Mesothelial cell of epicardium (in vitro differentiated cells): ENCODE data around the gene ANKRD27. TPM values are rescaled to one million over a fixed set of nuclear protein-coding genes. Genes with fewer than 3 reads are reported as not detected.
"Not testable (repeated sequence)": the region's sequence is repeated elsewhere in the genome, so short reads cannot be mapped to it uniquely, and the experiment has no call there.

Experiments
- DNase-seq, 2 experiments: peaks; one replicate each; pipeline ENCODE4 v3.0.0; 2021; ENCODE audit warnings: low spot score in 2 of 2; ENCODE audit not compliant: unreplicated experiment in 2 of 2
- H3K27ac Mint-ChIP-seq: 2 replicates; pipeline ENCODE4 v1.8.0; 2021; ENCODE audit warnings: mixed read lengths
- H3K27me3 Mint-ChIP-seq: 2 replicates; pipeline ENCODE4 v1.8.0; 2021; ENCODE audit warnings: low read depth, mixed read lengths
- H3K36me3 Mint-ChIP-seq: 2 replicates; pipeline ENCODE4 v1.8.0; 2021; ENCODE audit warnings: mixed read lengths
- H3K4me1 Mint-ChIP-seq: 2 replicates; pipeline ENCODE4 v1.8.0; 2021; ENCODE audit warnings: mixed read lengths
- H3K4me3 Mint-ChIP-seq: 2 replicates; pipeline ENCODE4 v1.8.0; 2021; ENCODE audit warnings: mild to moderate bottlenecking, moderate library complexity, mixed read lengths
- H3K9me3 Mint-ChIP-seq: 2 replicates; pipeline ENCODE4 v1.8.0; 2021; ENCODE audit warnings: mixed read lengths
- CTCF ChIP-seq: fragments of 200-600 bp; sonication (generic); IDR thresholded peaks from one replicate; pipeline ENCODE4 v1.5.0; 2021; ENCODE audit warnings: antibody characterized with exemption; ENCODE audit not compliant: unreplicated experiment
- total RNA-seq: library from RNA; stranded (reverse); gene quantifications from 3 replicates; pipeline ENCODE4 v1.2.1, GENCODE V29; 2021

Gene ANKRD27
- total RNA-seq, 1 donor from 2014 or later: 31.8 TPM

DNA sequence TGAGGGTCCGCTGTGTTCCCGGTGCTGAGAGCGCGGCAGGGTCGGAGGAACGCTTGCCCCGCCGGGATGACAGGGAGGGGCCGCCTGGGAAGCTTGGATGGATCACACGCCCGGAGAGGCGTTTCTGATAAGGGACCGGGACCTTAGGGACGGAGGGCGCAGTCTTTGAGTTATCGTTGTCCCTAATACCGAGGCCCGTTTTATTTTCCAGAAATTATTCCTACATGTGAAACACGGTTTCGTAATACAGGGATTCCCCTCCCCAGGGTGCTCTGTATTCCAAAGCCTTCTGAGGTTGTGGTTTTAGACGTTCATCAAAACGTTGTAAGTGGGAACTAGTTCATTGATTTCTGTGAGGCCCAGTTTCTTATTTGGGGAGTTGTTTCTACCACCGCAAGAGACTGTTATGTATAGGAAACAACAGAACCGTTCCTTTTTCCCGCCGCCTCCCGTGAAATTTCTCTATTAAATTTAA, 93.2 kb downstream of the ANKRD27 start:
- TF ChIP-seq CTCF: no peak
- DNase-seq: no peak
- Mint-ChIP-seq H3K4me1 (peaks cover 13% of the 10 kb centered on the region), H3K4me3 (peak overlapping the region; percentile 86), H3K9me3 (no peaks in the 10 kb centered on the region), H3K36me3 (peaks cover 19% of the 10 kb centered on the region), H3K27me3 (peaks cover 11% of the 10 kb centered on the region), H3K27ac (peak overlapping the region; percentile 69)

GRCh38 chr19:32580901-32581704, 93.9 kb downstream of the ANKRD27 start, which contains the start of gene PDCD5:
Gene PDCD5 (plus strand): TSS chr19:32581190. CDS start chr19:32581262, 72 bp downstream.
- DNase-seq: peak; percentile 91 to 93
- no peak for TF ChIP-seq CTCF
- no peaks in the 10 kb centered on the region for H3K9me3 Mint-ChIP-seq
- peaks cover 13% of the 10 kb centered on the region for H3K27me3 Mint-ChIP-seq
- peaks cover 13% of the 10 kb centered on the region for H3K4me1 Mint-ChIP-seq
- peak within 1 kb of the TSS; percentile 73 for H3K27ac Mint-ChIP-seq
- H3K36me3 Mint-ChIP-seq: peaks cover 13% of the 10 kb centered on the region
- H3K4me3 Mint-ChIP-seq: peak within 1 kb of the TSS; percentile 87

GRCh38 chr19:32580353-32580900, 94.6 kb downstream of the ANKRD27 start:
- H3K4me3 Mint-ChIP-seq: peak overlapping the region; percentile 87
- H3K27me3 Mint-ChIP-seq: peaks cover 15% of the 10 kb centered on the region
- H3K27ac Mint-ChIP-seq: peak overlapping the region; percentile 73
- H3K4me1 Mint-ChIP-seq: peaks cover 13% of the 10 kb centered on the region
- peaks cover 11% of the 10 kb centered on the region for H3K36me3 Mint-ChIP-seq
- DNase-seq: no peak
- no peaks in the 10 kb centered on the region for H3K9me3 Mint-ChIP-seq
- no peak for TF ChIP-seq CTCF

DNA sequence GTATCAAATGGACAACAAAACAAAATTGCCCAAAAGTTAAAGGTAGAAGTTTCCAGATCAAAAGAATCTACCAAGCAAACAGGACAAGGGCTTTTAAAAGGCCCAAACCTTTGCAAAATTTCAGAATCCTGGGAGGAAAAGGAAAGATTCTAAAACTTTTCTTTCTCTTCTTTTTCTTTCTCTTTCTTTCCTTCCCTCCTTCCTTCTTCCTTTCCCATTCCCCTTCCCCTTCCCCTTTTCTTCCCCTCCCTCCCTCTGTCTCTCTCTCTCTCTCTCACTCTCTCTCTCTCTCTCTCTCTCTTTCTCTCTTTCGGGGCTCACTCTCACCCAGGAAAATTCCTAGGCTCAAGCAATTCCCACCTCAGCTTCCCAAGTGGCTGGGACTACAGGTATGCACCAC, 98.2 kb downstream of the ANKRD27 start:
- peaks cover 19% of the 10 kb centered on the region for H3K27me3 Mint-ChIP-seq
- H3K9me3 Mint-ChIP-seq: no peaks in the 10 kb centered on the region
- no peak for TF ChIP-seq CTCF
- peaks cover 3% of the 10 kb centered on the region for H3K4me1 Mint-ChIP-seq
- H3K4me3 Mint-ChIP-seq: no peak overlapping the region
- H3K27ac Mint-ChIP-seq: no peak overlapping the region
- H3K36me3 Mint-ChIP-seq: no peaks in the 10 kb centered on the region
- no peak for DNase-seq

DNA sequence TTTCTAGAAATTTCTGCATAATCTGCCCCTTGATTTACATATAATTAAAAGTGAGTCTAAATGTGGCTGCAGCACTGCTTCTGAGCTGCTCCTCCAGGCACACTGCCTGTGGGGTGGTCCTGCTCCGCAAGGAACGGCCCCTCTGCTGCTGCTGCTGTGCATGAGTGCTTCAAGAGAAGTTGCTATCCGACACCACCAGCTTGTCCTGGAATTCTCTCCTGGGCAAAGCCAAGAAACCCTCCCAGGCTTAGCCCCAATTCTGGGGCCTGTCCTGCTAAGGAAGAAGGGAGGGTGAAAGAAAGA, 101.5 kb downstream of the ANKRD27 start:
- H3K9me3 Mint-ChIP-seq: no peaks in the 10 kb centered on the region
- H3K36me3 Mint-ChIP-seq: no peaks in the 10 kb centered on the region
- no peak for DNase-seq
- TF ChIP-seq CTCF: no peak
- no peak overlapping the region for H3K4me3 Mint-ChIP-seq
- H3K27me3 Mint-ChIP-seq: peaks cover 22% of the 10 kb centered on the region
- H3K4me1 Mint-ChIP-seq: peaks cover 2% of the 10 kb centered on the region
- no peak overlapping the region for H3K27ac Mint-ChIP-seq

GRCh38 chr19:32572700-32573491, 102.1 kb downstream of the ANKRD27 start:
- not testable (repeated sequence) for H3K4me3 Mint-ChIP-seq, H3K36me3 Mint-ChIP-seq, DNase-seq, H3K4me1 Mint-ChIP-seq, H3K9me3 Mint-ChIP-seq, H3K27ac Mint-ChIP-seq
- H3K27me3 Mint-ChIP-seq: peaks cover 16% of the 10 kb centered on the region

DNA sequence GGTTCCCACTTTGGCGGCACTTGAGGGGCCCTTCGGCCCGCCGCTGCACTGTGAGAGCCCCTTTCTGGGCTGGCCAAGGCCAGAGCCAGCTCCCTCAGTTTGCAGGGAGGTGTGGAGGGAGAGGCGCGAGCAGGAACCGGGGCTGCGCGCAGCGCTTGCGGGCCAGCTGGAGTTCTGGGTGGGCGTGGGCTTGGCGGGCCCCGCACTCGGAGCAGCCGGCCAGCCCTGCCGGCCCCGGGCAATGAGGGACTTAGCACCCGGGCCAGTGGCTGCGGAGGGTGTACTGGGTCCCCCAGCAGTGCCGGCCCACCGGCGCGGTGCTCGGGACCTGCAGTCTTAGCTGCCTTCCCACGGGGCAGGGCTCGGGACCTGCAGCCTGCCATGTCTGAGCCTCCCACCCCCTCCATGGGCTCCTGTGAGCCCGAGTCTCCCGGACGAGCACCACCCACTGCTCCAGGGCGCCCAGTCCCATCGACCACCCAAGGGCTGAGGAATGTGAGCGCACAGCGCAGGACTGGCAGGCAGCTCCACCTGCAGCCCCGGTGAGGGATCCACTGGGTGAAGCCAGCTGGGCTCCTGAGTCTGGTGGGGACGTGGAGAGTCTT, 103.4 kb downstream of the ANKRD27 start:
- H3K27ac Mint-ChIP-seq, H3K36me3 Mint-ChIP-seq, DNase-seq, H3K9me3 Mint-ChIP-seq, H3K4me1 Mint-ChIP-seq, H3K4me3 Mint-ChIP-seq: not testable (repeated sequence)
- H3K27me3 Mint-ChIP-seq: peaks cover 14% of the 10 kb centered on the region
